Measurements from ENCODE around the gene FGA. TPM values are rescaled to one million over a fixed set of nuclear protein-coding genes. Genes with fewer than 3 reads are reported as not detected.

The FGA gene
- total and polyA plus RNA-seq, 9 of the 15 experiments (the other 6 are each of a cell fraction or from before 2014, with no cell fraction given), result 0.04 to 2.5 (median 0.07) TPM; not detected in 5

GRCh38 chr4:154631828-154632227 is 41.3 kb upstream of the FGA start:
- Histone ChIP-seq H3K9me3 (replicated peaks; ENCODE audit: control insufficient read depth, insufficient read depth, low read depth, low read length) (no peaks in the 10 kb centered on the region), H3K4me2 (ENCODE audit: insufficient read depth, low read length) (no peak overlapping the region), H2AFZ (ENCODE audit: low read depth, low read length) (no peak overlapping the region), H3K27me3 (ENCODE audit: control insufficient read depth in 2 of 2, insufficient read depth in 2 of 2, low read length in 2 of 2) (peaks cover 2 to 6% of the 10 kb centered on the region in 2 experiments; a peak in 2 of 5 replicates), H3K79me2 (ENCODE audit: control insufficient read depth, insufficient read depth, low read length) (no peaks in the 10 kb centered on the region), H3K4me3 (no peak overlapping the region), H4K20me1 (replicated peaks; ENCODE audit: control insufficient read depth, insufficient read depth, low read length) (no peaks in the 10 kb centered on the region), H3K9me1 (ENCODE audit: control insufficient read depth, insufficient read depth, low read length) (no peaks in the 10 kb centered on the region), H3K36me3 (ENCODE audit: control insufficient read depth, insufficient read depth, low read length) (no peaks in the 10 kb centered on the region), H3K4me1 (replicated peaks in 1 of 2; ENCODE audit: control insufficient read depth in 2 of 2, insufficient read depth in 2 of 2, low read length in 2 of 2) (peaks cover 0 to 6% of the 10 kb centered on the region in 2 experiments; a peak in 2 of 5 replicates), H3K27ac (ENCODE audit: extremely low read depth, low read depth, low read length) (no peak overlapping the region), H3K9ac (ENCODE audit: insufficient read depth in 1 of 2, low read depth in 2 of 2, low read length in 2 of 2) (no peak overlapping the region)
- FAIRE-seq, result no peak
- ChIA-PET POLR2A (no interaction called here), CTCF (ENCODE audit: low intra/inter-chr PET ratio) (no interaction called here)
- ATAC-seq, result no peak
- in situ Hi-C loops (cut with MboI) (no loop called here), intact Hi-C loops (cut with micrococcal nuclease) (loop anchor here (10.0 kb wide), 1 partner anchor 293 kb away; no protein-coding TSS in a partner anchor)
- TF ChIP-seq POLR2B (IDR thresholded peaks at IDR 0.05; ENCODE audit: low read depth, partially characterized antibody) (no peak), SNRNP70 (optimal IDR thresholded peaks at IDR 0.05; ENCODE audit: low read depth, low read length) (no peak)
- 0% methylated on average over 2 of the region's 2 CpGs for WGBS (ENCODE audit: insufficient coverage, low coverage, missing lambda C conversion rate)
- BruUV-seq (replicated peaks), result no TSS peak
- no peak for DNase-seq (ENCODE audit: extremely low read depth in 1 of 4, low spot score in 3 of 4)

GRCh38 chr4:154630324-154630723 is 39.8 kb upstream of the FGA start:
- Histone ChIP-seq H3K79me2 (ENCODE audit: control insufficient read depth, insufficient read depth, low read length) (no peaks in the 10 kb centered on the region), H3K9me1 (ENCODE audit: control insufficient read depth, insufficient read depth, low read length) (no peaks in the 10 kb centered on the region), H3K4me3 (no peak overlapping the region), H3K27ac (ENCODE audit: extremely low read depth, low read depth, low read length) (no peak overlapping the region), H3K9ac (ENCODE audit: insufficient read depth in 1 of 2, low read depth in 2 of 2, low read length in 2 of 2) (no peak overlapping the region), H3K4me1 (replicated peaks in 1 of 2; ENCODE audit: control insufficient read depth in 2 of 2, insufficient read depth in 2 of 2, low read length in 2 of 2) (peaks cover 0 to 9% of the 10 kb centered on the region in 2 experiments; a peak in 2 of 5 replicates), H3K4me2 (ENCODE audit: insufficient read depth, low read length) (no peak overlapping the region), H3K9me3 (replicated peaks; ENCODE audit: control insufficient read depth, insufficient read depth, low read depth, low read length) (no peaks in the 10 kb centered on the region), H4K20me1 (replicated peaks; ENCODE audit: control insufficient read depth, insufficient read depth, low read length) (no peaks in the 10 kb centered on the region), H3K36me3 (ENCODE audit: control insufficient read depth, insufficient read depth, low read length) (no peaks in the 10 kb centered on the region), H3K27me3 (ENCODE audit: control insufficient read depth in 2 of 2, insufficient read depth in 2 of 2, low read length in 2 of 2) (peaks cover 2 to 13% of the 10 kb centered on the region in 2 experiments; a peak in 2 of 5 replicates), H2AFZ (ENCODE audit: low read depth, low read length) (no peak overlapping the region)
- POLR2A ChIA-PET, result no interaction called here
- FAIRE-seq, result no peak
- intact Hi-C loops (cut with micrococcal nuclease), result loop anchor here (10.0 kb wide), 1 partner anchor 294 kb away; no protein-coding TSS in a partner anchor
- DNase-seq (ENCODE audit: extremely low read depth in 1 of 4, low spot score in 3 of 4), result no peak
- no peak for ATAC-seq
- TF ChIP-seq BCL6 (CRISPR knock-in tag; IDR thresholded peaks at IDR 0.05) (no peak), HMBOX1 (IDR thresholded peaks at IDR 0.05) (no peak), MBD2 (IDR thresholded peaks at IDR 0.05; ENCODE audit: borderline replicate concordance, low read depth) (no peak), CREB3 (tag; conservative IDR thresholded peaks at IDR 0.05; ENCODE audit: low read depth) (no peak)
- CTCF ChIA-PET (ENCODE audit: low intra/inter-chr PET ratio), result no interaction called here
- BruUV-seq (replicated peaks), result no TSS peak
- in situ Hi-C loops (cut with MboI), result no loop called here

Data from K562 (cell line).